Activated B cell treated with CpG ODN at 0.5 μM for 24 hours (primary cell): ENCODE data around the gene SELENOV. TPM values are rescaled to one million over a fixed set of nuclear protein-coding genes. Genes with fewer than 3 reads are reported as not detected.

Experiments used
- ATAC-seq: fragments of 200-7000 bp; cut with Tn5 transposase; one replicate; pipeline ENCODE4 v1.10.0; 2021; ENCODE audit warnings: low read depth, mild to moderate bottlenecking, moderate library complexity
- CTCF ChIA-PET: fragments of 350-600 bp; sonication (Branson Sonifier 250); formaldehyde crosslinking; loops from one replicate; lab custom pipeline; 2021; ENCODE audit warnings: antibody characterized with exemption; lab: Charles Lee
- POLR2A ChIA-PET: fragments of 350-600 bp; sonication (Branson Sonifier 250); formaldehyde crosslinking; loops from one replicate; lab custom pipeline; 2021; ENCODE audit warnings: antibody characterized with exemption; lab: Charles Lee
- DNase-seq: peaks from one replicate; pipeline ENCODE4 v3.0.0; 2022
- H3K27ac Mint-ChIP-seq: one replicate; pipeline ENCODE4 v1.8.0; 2020; ENCODE audit warnings: mixed read lengths
- H3K27me3 Mint-ChIP-seq: one replicate; pipeline ENCODE4 v1.8.0; 2021; ENCODE audit warnings: mixed read lengths
- H3K36me3 Mint-ChIP-seq: one replicate; pipeline ENCODE4 v1.8.0; 2021; ENCODE audit warnings: low read depth, mixed read lengths
- H3K4me1 Mint-ChIP-seq: one replicate; pipeline ENCODE4 v1.8.0; 2021; ENCODE audit warnings: mixed read lengths
- H3K4me3 Mint-ChIP-seq: one replicate; pipeline ENCODE4 v1.8.0; 2020; ENCODE audit warnings: mild to moderate bottlenecking, mixed read lengths
- H3K9me3 Mint-ChIP-seq: one replicate; pipeline ENCODE4 v1.8.0; 2020; ENCODE audit warnings: mixed read lengths
- CTCF ChIP-seq: fragments of 200-600 bp; IDR thresholded peaks from one replicate; pipeline ENCODE4 v1.8.0; 2022; ENCODE audit warnings: antibody characterized with exemption, mild to moderate bottlenecking
- intact Hi-C: fragments of 100-400 bp; cut with micrococcal nuclease; formaldehyde crosslinking; loops from one replicate; pipeline ENCODE4 v1.15.1; 2024
- total RNA-seq: library from RNA; stranded (reverse); gene quantifications from 2 replicates; pipeline ENCODE4 v1.2.3, GENCODE V29; 2022

Gene SELENOV
- total RNA-seq, 1 donor from 2014 or later: not detected

- Mint-ChIP-seq H3K9me3 (no peaks in the 10 kb centered on the region), H3K36me3 (no peaks in the 10 kb centered on the region), H3K27ac (no peak overlapping the region), H3K4me3 (no peak overlapping the region), H3K27me3 (peaks cover 40% of the 10 kb centered on the region), H3K4me1 (peaks cover 17% of the 10 kb centered on the region)
- CTCF ChIA-PET: no interaction called here
- TF ChIP-seq CTCF: no peak
- POLR2A ChIA-PET: interaction anchor here (0.7 kb wide), 1 partner anchor 120 kb away, joined by 5 read pairs; no protein-coding TSS in a partner anchor
- DNase-seq: no peak
- ATAC-seq: no peak
- intact Hi-C loops: no loop called here
Observed at GRCh38 chr19:39517432-39517831, 2.5 kb downstream of the SELENOV start.

GRCh38 chr19:39518458-39518857 lies 3.5 kb downstream of the SELENOV start:
- Mint-ChIP-seq H3K27me3 (peaks cover 34% of the 10 kb centered on the region), H3K4me3 (no peak overlapping the region), H3K4me1 (peaks cover 17% of the 10 kb centered on the region), H3K9me3 (no peaks in the 10 kb centered on the region), H3K27ac (no peak overlapping the region), H3K36me3 (no peaks in the 10 kb centered on the region)
- TF ChIP-seq CTCF: no peak
- ATAC-seq (no peak), DNase-seq (no peak)
- POLR2A ChIA-PET: no interaction called here
- intact Hi-C loops: no loop called here
- CTCF ChIA-PET: interaction anchor here (1.4 kb wide), 1 partner anchor 45 kb away, joined by 3 read pairs; no protein-coding TSS in a partner anchor

DNA sequence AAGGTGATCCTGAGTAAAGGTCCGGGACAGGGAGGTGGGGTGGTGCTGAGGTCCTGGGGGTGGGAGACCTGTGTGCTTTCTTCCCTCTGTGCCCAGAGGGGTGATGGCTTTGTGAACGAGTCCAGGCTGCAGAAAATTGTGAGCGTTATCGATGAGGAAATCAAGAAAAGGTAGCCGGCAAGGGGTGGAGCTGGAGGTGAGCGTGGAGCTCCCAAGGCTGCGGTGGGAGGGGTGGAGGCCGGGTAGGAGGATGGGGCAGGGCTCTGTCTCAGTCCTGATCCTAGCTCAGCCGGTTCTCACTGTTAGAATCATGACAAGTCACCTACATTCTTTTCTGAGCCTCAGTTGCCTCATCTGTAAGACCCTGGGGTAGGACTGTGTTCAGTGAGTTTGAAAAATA lies 4.0 kb downstream of the SELENOV start:
- Mint-ChIP-seq H3K27ac (no peak overlapping the region), H3K4me1 (peaks cover 17% of the 10 kb centered on the region), H3K27me3 (peaks cover 30% of the 10 kb centered on the region), H3K9me3 (no peaks in the 10 kb centered on the region), H3K4me3 (no peak overlapping the region), H3K36me3 (no peaks in the 10 kb centered on the region)
- ChIA-PET CTCF (interaction anchor here (1.4 kb wide), 1 partner anchor 45 kb away, joined by 3 read pairs; no protein-coding TSS in a partner anchor), POLR2A (no interaction called here)
- no peak for ATAC-seq
- no peak for TF ChIP-seq CTCF
- DNase-seq: no peak
- intact Hi-C loops: no loop called here

DNA sequence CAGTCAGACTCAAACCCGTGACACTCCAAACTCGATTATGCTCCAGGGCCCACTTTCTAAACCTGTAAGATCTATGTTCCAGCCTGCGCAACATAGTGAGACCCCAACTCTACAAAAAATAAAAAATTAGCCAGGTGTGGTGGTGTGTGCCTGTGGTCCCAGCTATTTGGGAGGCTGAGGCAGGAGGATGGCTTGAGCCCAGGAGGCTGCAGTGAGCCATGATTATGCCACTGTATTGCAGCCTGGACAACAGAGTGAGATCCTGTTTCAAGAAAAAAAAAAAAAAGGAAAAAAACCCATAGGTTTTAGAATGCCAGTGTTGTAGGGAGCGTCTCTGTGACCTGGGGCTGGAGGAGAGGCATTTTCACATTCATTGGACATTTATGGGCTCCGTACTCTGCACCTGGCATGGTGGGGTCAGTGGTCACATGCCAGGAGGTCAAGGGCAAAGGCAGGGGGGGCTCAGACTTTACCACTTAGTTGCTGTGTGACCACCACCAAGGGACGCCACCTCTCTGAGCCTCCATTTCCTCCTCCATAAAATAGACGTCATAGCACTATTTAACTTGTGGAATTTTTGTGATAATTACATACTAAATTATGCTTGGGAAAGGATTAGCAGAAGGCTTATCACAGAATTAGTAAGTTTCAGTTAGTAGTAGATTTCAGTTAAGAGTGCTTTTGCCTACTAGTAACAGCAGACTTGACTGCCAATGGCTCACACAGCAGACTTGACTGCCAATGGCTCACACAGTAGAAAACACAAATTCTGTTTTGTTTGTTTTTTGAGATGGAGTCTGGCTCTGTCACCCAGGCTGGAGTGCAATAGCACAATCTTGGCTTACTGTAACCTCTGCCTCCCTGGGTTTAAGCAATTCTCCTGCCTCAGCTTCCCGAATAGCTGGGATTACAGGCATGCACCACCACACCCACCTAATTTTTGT lies 5.9 kb downstream of the SELENOV start:
- Mint-ChIP-seq H3K27me3 (peaks cover 20% of the 10 kb centered on the region), H3K36me3 (no peaks in the 10 kb centered on the region), H3K4me3 (no peak overlapping the region), H3K4me1 (peaks cover 6% of the 10 kb centered on the region), H3K9me3 (no peaks in the 10 kb centered on the region), H3K27ac (no peak overlapping the region)
- intact Hi-C loops: no loop called here
- ChIA-PET CTCF (no interaction called here), POLR2A (no interaction called here)
- no peak for TF ChIP-seq CTCF
- ATAC-seq: no peak
- DNase-seq: no peak

GRCh38 chr19:39524495-39524894 lies 9.6 kb downstream of the SELENOV start:
- Mint-ChIP-seq H3K4me3 (no peak overlapping the region), H3K9me3 (no peaks in the 10 kb centered on the region), H3K27ac (no peak overlapping the region), H3K4me1 (no peaks in the 10 kb centered on the region), H3K36me3 (peaks cover 5% of the 10 kb centered on the region), H3K27me3 (no peaks in the 10 kb centered on the region)
- TF ChIP-seq CTCF: no peak
- ATAC-seq: no peak
- DNase-seq: no peak
- intact Hi-C loops: no loop called here
- ChIA-PET CTCF (interaction anchor here (0.8 to 1.7 kb wide), 3 partner anchors 13 to 84 kb away, joined by 3 read pairs; no protein-coding TSS in a partner anchor), POLR2A (interaction anchor here (0.6 to 1.1 kb wide), 4 partner anchors 33 to 1059 kb away, joined by 3 to 4 read pairs (median 4); partner anchors contain the start of gene RPS16)
